Hepatocyte (in vitro differentiated cells): ENCODE data around the gene CDK17.

ENCODE experiments used
- EZH2 ChIP-seq: fragments of 200-600 bp; sonication (generic); IDR thresholded peaks from 2 replicates; pipeline ENCODE4 v1.6.1; 2016; ENCODE audit warnings: antibody characterized with exemption, mild to moderate bottlenecking, borderline replicate concordance
- EZH2phosphoT487 ChIP-seq: fragments of 200-600 bp; sonication (generic); IDR thresholded peaks from one replicate; pipeline ENCODE4 v1.6.1; 2018; ENCODE audit warnings: antibody characterized with exemption, mild to moderate bottlenecking, low read depth, moderate library complexity; ENCODE audit not compliant: unreplicated experiment, severe bottlenecking
- TF ChIP-seq, protein P1 (sequence below): fragments of 200-600 bp; sonication (generic); IDR thresholded peaks from 2 replicates; pipeline ENCODE4 v1.5.1; 2016; ENCODE audit warnings: antibody characterized with exemption, mild to moderate bottlenecking; ENCODE audit not compliant: poor library complexity

DNA sequence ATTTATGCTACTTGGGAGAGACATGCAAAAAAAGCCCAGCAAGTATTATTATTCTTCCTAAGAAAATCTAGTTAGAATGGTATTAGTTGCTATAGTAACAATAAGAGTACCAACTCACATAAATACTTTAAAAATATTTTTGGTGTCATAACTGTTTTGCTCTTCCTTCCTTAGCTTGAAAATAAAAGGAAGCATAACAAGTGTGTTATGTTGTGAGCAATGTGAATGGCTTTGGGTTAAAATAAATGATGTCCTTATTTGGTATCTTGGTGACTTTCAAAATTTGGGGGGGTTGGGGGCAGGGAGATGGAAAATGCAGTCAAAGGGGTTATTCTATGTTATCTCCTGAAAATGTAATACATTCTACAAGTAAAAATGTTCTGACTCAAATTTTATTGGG, 115.1 kb downstream of the CDK17 start:
- TF ChIP-seq, protein P1, sequence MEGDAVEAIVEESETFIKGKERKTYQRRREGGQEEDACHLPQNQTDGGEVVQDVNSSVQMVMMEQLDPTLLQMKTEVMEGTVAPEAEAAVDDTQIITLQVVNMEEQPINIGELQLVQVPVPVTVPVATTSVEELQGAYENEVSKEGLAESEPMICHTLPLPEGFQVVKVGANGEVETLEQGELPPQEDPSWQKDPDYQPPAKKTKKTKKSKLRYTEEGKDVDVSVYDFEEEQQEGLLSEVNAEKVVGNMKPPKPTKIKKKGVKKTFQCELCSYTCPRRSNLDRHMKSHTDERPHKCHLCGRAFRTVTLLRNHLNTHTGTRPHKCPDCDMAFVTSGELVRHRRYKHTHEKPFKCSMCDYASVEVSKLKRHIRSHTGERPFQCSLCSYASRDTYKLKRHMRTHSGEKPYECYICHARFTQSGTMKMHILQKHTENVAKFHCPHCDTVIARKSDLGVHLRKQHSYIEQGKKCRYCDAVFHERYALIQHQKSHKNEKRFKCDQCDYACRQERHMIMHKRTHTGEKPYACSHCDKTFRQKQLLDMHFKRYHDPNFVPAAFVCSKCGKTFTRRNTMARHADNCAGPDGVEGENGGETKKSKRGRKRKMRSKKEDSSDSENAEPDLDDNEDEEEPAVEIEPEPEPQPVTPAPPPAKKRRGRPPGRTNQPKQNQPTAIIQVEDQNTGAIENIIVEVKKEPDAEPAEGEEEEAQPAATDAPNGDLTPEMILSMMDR, result no peak
- TF ChIP-seq EZH2phosphoT487 (no peak), EZH2 (no peak)
